ENCODE data around the gene PHF12.

PHF12 gene

DNA sequence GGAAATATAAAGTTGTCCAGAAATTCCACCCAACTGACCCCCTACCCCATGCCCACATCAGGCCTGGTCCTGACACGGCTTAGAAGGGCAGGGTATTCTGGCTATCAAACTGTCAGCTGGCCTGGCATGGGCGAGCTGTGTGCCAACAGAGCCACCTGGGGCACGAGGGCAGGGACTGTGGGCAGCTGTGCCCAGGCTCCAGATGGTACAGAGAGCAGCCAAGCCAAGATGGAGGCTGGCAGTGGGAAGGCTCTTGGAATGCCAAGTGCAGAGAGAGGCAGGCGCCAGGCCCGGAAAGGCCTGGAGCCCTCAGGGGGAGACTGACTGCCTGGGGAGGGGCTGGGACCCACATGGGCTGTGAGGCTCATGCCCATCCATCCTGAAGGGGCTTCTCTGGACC lies 24.3 kb upstream of the PHF12 start:
- Histone ChIP-seq H3K4me3 (ENCODE audit: insufficient read depth, low read depth, low read length, poor library complexity, severe bottlenecking) (no peak overlapping the region), H3K9me3 (ENCODE audit: control insufficient read depth, low read length) (no peaks in the 10 kb centered on the region), H3K4me1 (ENCODE audit: control insufficient read depth, insufficient read depth, low read length, poor library complexity, severe bottlenecking) (no peaks in the 10 kb centered on the region), H3K36me3 (ENCODE audit: control insufficient read depth, insufficient read depth, low read length) (no peaks in the 10 kb centered on the region), H3K27me3 (replicated peaks; ENCODE audit: control insufficient read depth, insufficient read depth, low read length, poor library complexity, severe bottlenecking) (no peaks in the 10 kb centered on the region), H3K27ac (ENCODE audit: insufficient read depth, low read length, poor library complexity, severe bottlenecking) (no peak overlapping the region)
- no peak for DNase-seq

- Histone ChIP-seq H3K27ac (ENCODE audit: insufficient read depth, low read length, poor library complexity, severe bottlenecking) (no peak overlapping the region), H3K4me3 (ENCODE audit: insufficient read depth, low read depth, low read length, poor library complexity, severe bottlenecking) (no peak overlapping the region), H3K27me3 (replicated peaks; ENCODE audit: control insufficient read depth, insufficient read depth, low read length, poor library complexity, severe bottlenecking) (no peaks in the 10 kb centered on the region), H3K4me1 (ENCODE audit: control insufficient read depth, insufficient read depth, low read length, poor library complexity, severe bottlenecking) (no peaks in the 10 kb centered on the region), H3K36me3 (ENCODE audit: control insufficient read depth, insufficient read depth, low read length) (no peaks in the 10 kb centered on the region), H3K9me3 (ENCODE audit: control insufficient read depth, low read length) (no peaks in the 10 kb centered on the region)
- no peak for DNase-seq
These were observed 23.7 kb upstream of the PHF12 start for GRCh38 chr17:28975031-28975430.

- no peaks in the 10 kb centered on the region for H3K9me3 ChIP-seq (ENCODE audit: control insufficient read depth, low read length)
- no peak overlapping the region for H3K27ac ChIP-seq (ENCODE audit: insufficient read depth, low read length, poor library complexity, severe bottlenecking)
- no peak for DNase-seq
- H3K36me3 ChIP-seq (ENCODE audit: control insufficient read depth, insufficient read depth, low read length): no peaks in the 10 kb centered on the region
- H3K4me1 ChIP-seq (ENCODE audit: control insufficient read depth, insufficient read depth, low read length, poor library complexity, severe bottlenecking): no peaks in the 10 kb centered on the region
- H3K27me3 ChIP-seq (replicated peaks; ENCODE audit: control insufficient read depth, insufficient read depth, low read length, poor library complexity, severe bottlenecking): no peaks in the 10 kb centered on the region
- no peak overlapping the region for H3K4me3 ChIP-seq (ENCODE audit: insufficient read depth, low read depth, low read length, poor library complexity, severe bottlenecking)
These were observed 23.1 kb upstream of the PHF12 start for GRCh38 chr17:28974451-28974850.

- no peak for DNase-seq
- H3K9me3 ChIP-seq (ENCODE audit: control insufficient read depth, low read length): no peaks in the 10 kb centered on the region
- no peaks in the 10 kb centered on the region for H3K27me3 ChIP-seq (replicated peaks; ENCODE audit: control insufficient read depth, insufficient read depth, low read length, poor library complexity, severe bottlenecking)
- no peaks in the 10 kb centered on the region for H3K36me3 ChIP-seq (ENCODE audit: control insufficient read depth, insufficient read depth, low read length)
- H3K4me3 ChIP-seq (ENCODE audit: insufficient read depth, low read depth, low read length, poor library complexity, severe bottlenecking): no peak overlapping the region
- no peaks in the 10 kb centered on the region for H3K4me1 ChIP-seq (ENCODE audit: control insufficient read depth, insufficient read depth, low read length, poor library complexity, severe bottlenecking)
- H3K27ac ChIP-seq (ENCODE audit: insufficient read depth, low read length, poor library complexity, severe bottlenecking): no peak overlapping the region
These were observed 22.1 kb upstream of the PHF12 start for GRCh38 chr17:28973425-28973824.

DNA sequence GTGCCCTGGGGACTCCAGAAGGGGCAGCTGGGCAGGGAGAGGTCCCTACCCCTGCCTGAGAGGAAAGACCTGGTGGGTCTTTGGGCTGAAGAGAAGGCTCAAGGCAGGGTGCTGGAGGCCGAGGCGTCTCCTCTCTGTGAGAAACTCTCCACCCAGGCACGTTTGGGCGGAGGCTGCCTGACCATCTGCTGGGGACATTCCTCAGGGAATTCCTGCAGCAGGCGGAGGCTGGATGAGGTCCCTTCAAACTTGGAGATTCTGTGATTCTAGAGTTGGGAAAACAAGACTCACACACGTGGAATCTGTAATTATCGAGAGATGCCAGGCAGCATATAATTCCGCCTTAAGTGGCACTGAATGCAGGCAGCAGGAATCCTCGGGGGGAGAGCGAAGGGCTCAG lies 21.1 kb upstream of the PHF12 start:
- H3K4me3 ChIP-seq (ENCODE audit: insufficient read depth, low read depth, low read length, poor library complexity, severe bottlenecking): no peak overlapping the region
- DNase-seq: no peak
- H3K36me3 ChIP-seq (ENCODE audit: control insufficient read depth, insufficient read depth, low read length): no peaks in the 10 kb centered on the region
- H3K4me1 ChIP-seq (ENCODE audit: control insufficient read depth, insufficient read depth, low read length, poor library complexity, severe bottlenecking): no peaks in the 10 kb centered on the region
- H3K27ac ChIP-seq (ENCODE audit: insufficient read depth, low read length, poor library complexity, severe bottlenecking): no peak overlapping the region
- H3K27me3 ChIP-seq (replicated peaks; ENCODE audit: control insufficient read depth, insufficient read depth, low read length, poor library complexity, severe bottlenecking): no peaks in the 10 kb centered on the region
- no peaks in the 10 kb centered on the region for H3K9me3 ChIP-seq (ENCODE audit: control insufficient read depth, low read length)

DNA sequence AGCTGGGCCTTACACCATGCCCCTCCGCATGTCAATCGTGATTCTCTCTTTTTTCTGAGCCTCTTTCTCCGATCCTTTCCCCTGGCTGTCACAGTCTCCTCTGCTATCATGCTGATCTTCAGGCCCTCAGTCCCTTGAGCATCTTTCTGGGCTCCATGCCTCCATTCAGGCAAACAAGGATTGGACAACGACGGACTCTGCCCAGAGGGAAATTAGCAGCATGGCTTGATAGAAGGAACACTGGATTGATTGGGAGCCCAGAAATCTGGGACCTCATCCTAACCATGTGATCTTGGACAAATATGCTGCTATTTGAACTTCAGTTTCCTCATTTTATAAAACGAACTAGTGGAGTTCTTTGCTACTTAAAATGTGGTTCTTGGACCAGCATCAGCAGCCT lies 19.6 kb upstream of the PHF12 start:
- no peak for DNase-seq
- Histone ChIP-seq H3K4me1 (ENCODE audit: control insufficient read depth, insufficient read depth, low read length, poor library complexity, severe bottlenecking) (no peaks in the 10 kb centered on the region), H3K9me3 (ENCODE audit: control insufficient read depth, low read length) (no peaks in the 10 kb centered on the region), H3K27ac (ENCODE audit: insufficient read depth, low read length, poor library complexity, severe bottlenecking) (no peak overlapping the region), H3K27me3 (replicated peaks; ENCODE audit: control insufficient read depth, insufficient read depth, low read length, poor library complexity, severe bottlenecking) (no peaks in the 10 kb centered on the region), H3K4me3 (ENCODE audit: insufficient read depth, low read depth, low read length, poor library complexity, severe bottlenecking) (no peak overlapping the region), H3K36me3 (ENCODE audit: control insufficient read depth, insufficient read depth, low read length) (no peaks in the 10 kb centered on the region)

GRCh38 chr17:28969706-28970393 lies 18.5 kb upstream of the PHF12 start:
- Histone ChIP-seq H3K27me3 (replicated peaks; ENCODE audit: control insufficient read depth, insufficient read depth, low read length, poor library complexity, severe bottlenecking) (no peaks in the 10 kb centered on the region), H3K9me3 (ENCODE audit: control insufficient read depth, low read length) (no peaks in the 10 kb centered on the region), H3K36me3 (ENCODE audit: control insufficient read depth, insufficient read depth, low read length) (no peaks in the 10 kb centered on the region), H3K27ac (ENCODE audit: insufficient read depth, low read length, poor library complexity, severe bottlenecking) (no peak overlapping the region), H3K4me3 (ENCODE audit: insufficient read depth, low read depth, low read length, poor library complexity, severe bottlenecking) (no peak overlapping the region), H3K4me1 (ENCODE audit: control insufficient read depth, insufficient read depth, low read length, poor library complexity, severe bottlenecking) (no peaks in the 10 kb centered on the region)
- DNase-seq: no peak

DNA sequence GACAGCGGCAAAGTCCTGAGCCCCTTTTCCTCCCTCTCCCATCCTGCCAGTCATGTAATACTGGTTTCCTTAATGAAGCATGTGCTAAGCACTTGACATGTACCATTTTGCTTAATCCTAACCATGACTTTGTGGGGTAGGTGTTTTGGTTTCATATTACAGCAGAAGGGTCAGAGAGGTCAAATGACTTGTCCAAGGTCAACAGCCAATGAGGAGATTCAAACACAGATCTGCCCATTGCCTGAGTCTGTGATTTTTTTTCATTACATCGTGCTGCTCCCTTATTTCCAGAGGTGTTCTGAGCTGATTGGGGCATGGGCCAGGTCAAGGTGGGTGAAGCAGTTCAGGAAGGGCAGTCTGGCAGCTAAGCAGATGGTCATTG lies 17.6 kb upstream of the PHF12 start:
- H3K9me3 ChIP-seq (ENCODE audit: control insufficient read depth, low read length): no peaks in the 10 kb centered on the region
- DNase-seq: no peak
- no peaks in the 10 kb centered on the region for H3K4me1 ChIP-seq (ENCODE audit: control insufficient read depth, insufficient read depth, low read length, poor library complexity, severe bottlenecking)
- H3K27ac ChIP-seq (ENCODE audit: insufficient read depth, low read length, poor library complexity, severe bottlenecking): no peak overlapping the region
- H3K36me3 ChIP-seq (ENCODE audit: control insufficient read depth, insufficient read depth, low read length): no peaks in the 10 kb centered on the region
- no peaks in the 10 kb centered on the region for H3K27me3 ChIP-seq (replicated peaks; ENCODE audit: control insufficient read depth, insufficient read depth, low read length, poor library complexity, severe bottlenecking)
- H3K4me3 ChIP-seq (ENCODE audit: insufficient read depth, low read depth, low read length, poor library complexity, severe bottlenecking): no peak overlapping the region

GRCh38 chr17:28968231-28968913 lies 17.1 kb upstream of the PHF12 start:
- Histone ChIP-seq H3K4me3 (ENCODE audit: insufficient read depth, low read depth, low read length, poor library complexity, severe bottlenecking) (no peak overlapping the region), H3K36me3 (ENCODE audit: control insufficient read depth, insufficient read depth, low read length) (no peaks in the 10 kb centered on the region), H3K27me3 (replicated peaks; ENCODE audit: control insufficient read depth, insufficient read depth, low read length, poor library complexity, severe bottlenecking) (no peaks in the 10 kb centered on the region), H3K4me1 (ENCODE audit: control insufficient read depth, insufficient read depth, low read length, poor library complexity, severe bottlenecking) (no peaks in the 10 kb centered on the region), H3K9me3 (ENCODE audit: control insufficient read depth, low read length) (no peaks in the 10 kb centered on the region), H3K27ac (ENCODE audit: insufficient read depth, low read length, poor library complexity, severe bottlenecking) (no peak overlapping the region)
- DNase-seq: no peak

DNA sequence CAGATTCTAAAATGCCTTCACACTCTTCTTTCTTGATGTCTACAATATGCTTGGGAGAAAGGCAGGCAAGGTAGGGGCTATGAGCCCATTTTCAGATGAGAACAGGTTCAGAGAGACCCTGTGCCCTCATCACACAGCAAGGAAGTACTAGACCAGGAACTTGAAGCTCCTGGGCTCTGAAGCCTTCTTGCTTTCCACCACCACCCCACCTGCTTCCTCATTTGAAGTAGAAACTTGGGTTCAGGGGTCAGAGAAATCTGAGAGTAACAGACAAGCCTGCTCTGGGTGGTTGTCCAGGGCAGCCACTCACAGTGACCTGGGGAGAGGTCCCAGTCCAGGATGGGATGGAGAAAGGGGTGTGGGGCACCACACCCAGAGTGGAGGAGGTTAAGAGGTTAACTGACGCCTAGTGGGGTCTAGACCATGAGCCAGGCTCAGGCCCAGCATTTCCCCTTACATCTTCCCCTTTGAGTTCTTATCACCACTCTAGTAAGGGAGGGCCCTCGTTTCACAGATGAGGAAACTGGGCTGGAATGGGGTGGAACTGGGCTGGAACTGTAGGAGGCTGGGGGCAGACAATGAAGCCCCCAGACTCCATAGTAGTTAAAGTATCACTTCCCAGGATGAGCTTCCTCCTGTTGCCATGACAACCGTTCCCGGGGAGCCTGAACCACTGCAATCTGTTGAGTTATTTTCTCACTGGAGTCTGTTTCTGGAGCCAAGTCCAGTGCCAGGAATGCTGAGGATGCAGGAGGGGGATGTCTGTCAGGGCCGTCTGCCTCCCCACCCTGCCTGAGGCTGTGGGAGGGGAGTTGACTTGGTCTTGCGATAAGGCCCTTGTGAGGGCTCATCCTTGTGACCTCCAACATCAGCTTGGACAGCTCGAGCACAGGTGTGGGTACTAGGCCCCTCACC lies 16.2 kb upstream of the PHF12 start:
- Histone ChIP-seq H3K27ac (ENCODE audit: insufficient read depth, low read length, poor library complexity, severe bottlenecking) (no peak overlapping the region), H3K27me3 (replicated peaks; ENCODE audit: control insufficient read depth, insufficient read depth, low read length, poor library complexity, severe bottlenecking) (no peaks in the 10 kb centered on the region), H3K4me1 (ENCODE audit: control insufficient read depth, insufficient read depth, low read length, poor library complexity, severe bottlenecking) (no peaks in the 10 kb centered on the region), H3K36me3 (ENCODE audit: control insufficient read depth, insufficient read depth, low read length) (no peaks in the 10 kb centered on the region), H3K9me3 (ENCODE audit: control insufficient read depth, low read length) (no peaks in the 10 kb centered on the region), H3K4me3 (ENCODE audit: insufficient read depth, low read depth, low read length, poor library complexity, severe bottlenecking) (no peak overlapping the region)
- DNase-seq: no peak
